ENCODE data around the gene GALNT2.

DNA sequence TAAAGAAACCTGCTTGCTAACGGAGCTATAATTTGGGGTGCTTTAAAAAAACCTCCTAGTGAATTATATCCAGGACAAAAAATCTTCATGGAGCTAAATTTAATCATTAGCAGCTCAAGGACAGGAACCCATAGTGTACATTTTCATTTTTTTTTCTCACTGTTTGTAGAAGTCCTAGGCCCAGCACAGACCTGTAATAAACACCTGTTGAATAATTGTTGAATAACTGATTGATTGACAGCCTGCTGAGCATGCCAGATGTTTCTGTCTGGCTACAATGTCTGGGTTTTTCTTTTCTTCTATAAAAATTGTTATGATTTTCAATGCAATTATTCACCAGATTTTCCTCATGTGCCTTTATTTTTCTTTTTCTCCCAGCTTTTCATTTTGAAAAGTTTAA lies 10.9 kb upstream of the GALNT2 start:
- TF ChIP-seq, protein P1, sequence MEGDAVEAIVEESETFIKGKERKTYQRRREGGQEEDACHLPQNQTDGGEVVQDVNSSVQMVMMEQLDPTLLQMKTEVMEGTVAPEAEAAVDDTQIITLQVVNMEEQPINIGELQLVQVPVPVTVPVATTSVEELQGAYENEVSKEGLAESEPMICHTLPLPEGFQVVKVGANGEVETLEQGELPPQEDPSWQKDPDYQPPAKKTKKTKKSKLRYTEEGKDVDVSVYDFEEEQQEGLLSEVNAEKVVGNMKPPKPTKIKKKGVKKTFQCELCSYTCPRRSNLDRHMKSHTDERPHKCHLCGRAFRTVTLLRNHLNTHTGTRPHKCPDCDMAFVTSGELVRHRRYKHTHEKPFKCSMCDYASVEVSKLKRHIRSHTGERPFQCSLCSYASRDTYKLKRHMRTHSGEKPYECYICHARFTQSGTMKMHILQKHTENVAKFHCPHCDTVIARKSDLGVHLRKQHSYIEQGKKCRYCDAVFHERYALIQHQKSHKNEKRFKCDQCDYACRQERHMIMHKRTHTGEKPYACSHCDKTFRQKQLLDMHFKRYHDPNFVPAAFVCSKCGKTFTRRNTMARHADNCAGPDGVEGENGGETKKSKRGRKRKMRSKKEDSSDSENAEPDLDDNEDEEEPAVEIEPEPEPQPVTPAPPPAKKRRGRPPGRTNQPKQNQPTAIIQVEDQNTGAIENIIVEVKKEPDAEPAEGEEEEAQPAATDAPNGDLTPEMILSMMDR (conservative IDR thresholded peaks at IDR 0.05; ENCODE audit: low read depth, low read length) = no peak
- TF ChIP-seq CEBPB (IDR thresholded peaks at IDR 0.05; ENCODE audit: low read depth, low read length) (no peak), CHD1 (IDR thresholded peaks at IDR 0.05; ENCODE audit: low read depth, low read length) (no peak), SMC3 (IDR thresholded peaks at IDR 0.05; ENCODE audit: low read depth, low read length) (no peak), FOS (IDR thresholded peaks at IDR 0.05; ENCODE audit: low read depth, low read length) (no peak), MAFK (IDR thresholded peaks at IDR 0.05; ENCODE audit: low read depth, low read length) (no peak), POLR2A (IDR thresholded peaks at IDR 0.05; ENCODE audit: low read depth, low read length) (no peak), RCOR1 (IDR thresholded peaks at IDR 0.05; ENCODE audit: insufficient replicate concordance, low read length) (no peak), RFX5 (IDR thresholded peaks at IDR 0.05; ENCODE audit: low read depth, low read length) (no peak), BHLHE40 (IDR thresholded peaks at IDR 0.05; ENCODE audit: low read depth, low read length) (no peak)
- TF ChIP-seq, protein P2, sequence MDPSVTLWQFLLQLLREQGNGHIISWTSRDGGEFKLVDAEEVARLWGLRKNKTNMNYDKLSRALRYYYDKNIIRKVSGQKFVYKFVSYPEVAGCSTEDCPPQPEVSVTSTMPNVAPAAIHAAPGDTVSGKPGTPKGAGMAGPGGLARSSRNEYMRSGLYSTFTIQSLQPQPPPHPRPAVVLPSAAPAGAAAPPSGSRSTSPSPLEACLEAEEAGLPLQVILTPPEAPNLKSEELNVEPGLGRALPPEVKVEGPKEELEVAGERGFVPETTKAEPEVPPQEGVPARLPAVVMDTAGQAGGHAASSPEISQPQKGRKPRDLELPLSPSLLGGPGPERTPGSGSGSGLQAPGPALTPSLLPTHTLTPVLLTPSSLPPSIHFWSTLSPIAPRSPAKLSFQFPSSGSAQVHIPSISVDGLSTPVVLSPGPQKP (IDR thresholded peaks at IDR 0.05; ENCODE audit: borderline replicate concordance, low read depth, low read length) = no peak
- TF ChIP-seq, protein P3, sequence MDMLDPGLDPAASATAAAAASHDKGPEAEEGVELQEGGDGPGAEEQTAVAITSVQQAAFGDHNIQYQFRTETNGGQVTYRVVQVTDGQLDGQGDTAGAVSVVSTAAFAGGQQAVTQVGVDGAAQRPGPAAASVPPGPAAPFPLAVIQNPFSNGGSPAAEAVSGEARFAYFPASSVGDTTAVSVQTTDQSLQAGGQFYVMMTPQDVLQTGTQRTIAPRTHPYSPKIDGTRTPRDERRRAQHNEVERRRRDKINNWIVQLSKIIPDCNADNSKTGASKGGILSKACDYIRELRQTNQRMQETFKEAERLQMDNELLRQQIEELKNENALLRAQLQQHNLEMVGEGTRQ (IDR thresholded peaks at IDR 0.05; ENCODE audit: low read depth, low read length) = no peak

All from IMR-90 (cell line).